Measurements from ENCODE around the gene MYBPC2.

The MYBPC2 gene

GRCh38 chr19:50417111-50418081, 15.3 kb upstream of the MYBPC2 start:
- no peak overlapping the region for H3K4me3 ChIP-seq (ENCODE audit: low read depth, low read length)
- no peak for DNase-seq (ENCODE audit: low read depth, low spot score)
- no peak for TF ChIP-seq CTCF (IDR thresholded peaks at IDR 0.05; ENCODE audit: low read depth, low read length)
- in situ Hi-C loops (cut with HindIII; ENCODE audit: low sequenced_read_pairs), result no loop called here

GRCh38 chr19:50418176-50419021, 14.3 kb upstream of the MYBPC2 start, which contains the start of gene SPIB:
SPIB (plus strand) TSS chr19:50418938; CDS start chr19:50418963, 25 bp downstream.
- DNase-seq (ENCODE audit: low read depth, low spot score), result no peak
- no peak within 1 kb of the TSS for H3K4me3 ChIP-seq (ENCODE audit: low read depth, low read length)
- in situ Hi-C loops (cut with HindIII; ENCODE audit: low sequenced_read_pairs), result no loop called here

DNA sequence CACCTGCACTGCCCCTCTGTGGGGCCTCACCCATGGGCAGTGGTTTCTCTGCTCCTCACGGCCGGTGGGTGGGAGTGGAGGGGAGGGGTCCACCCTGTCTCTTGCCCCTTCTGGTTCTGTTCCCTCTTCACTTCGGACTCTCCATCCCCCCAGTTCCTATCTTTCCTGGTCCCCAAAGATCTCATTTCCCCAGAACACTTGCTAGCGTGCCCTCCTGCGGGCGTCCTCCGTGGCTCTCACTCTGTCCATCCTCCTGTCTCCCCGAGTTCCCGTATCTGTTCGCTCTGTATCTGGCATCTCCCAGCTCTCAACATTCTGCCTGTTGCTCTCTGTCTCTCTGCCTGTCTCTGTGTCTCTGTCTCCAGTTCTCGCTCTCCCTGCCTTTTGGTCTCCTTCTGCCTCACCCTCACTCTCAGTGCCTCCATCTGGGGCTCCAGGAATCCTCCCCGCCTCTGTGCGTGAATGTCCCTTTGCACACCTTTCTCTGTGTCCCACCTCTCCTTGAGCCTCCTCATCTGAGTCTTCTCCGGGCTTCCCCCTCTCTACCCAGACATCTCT, 13.6 kb upstream of the MYBPC2 start:
- no peak overlapping the region for H3K4me3 ChIP-seq (ENCODE audit: low read depth, low read length)
- in situ Hi-C loops (cut with HindIII; ENCODE audit: low sequenced_read_pairs), result no loop called here
- DNase-seq (ENCODE audit: low read depth, low spot score), result no peak

More at GRCh38 chr19:50418176-50419021, 14.3 kb upstream of the MYBPC2 start, which contains the start of gene SPIB:
- no peak for TF ChIP-seq CTCF (IDR thresholded peaks at IDR 0.05; ENCODE audit: low read depth, low read length)

GRCh38 chr19:50419580-50420035, 13.1 kb upstream of the MYBPC2 start:
- no peak for DNase-seq (ENCODE audit: low read depth, low spot score)
- in situ Hi-C loops (cut with HindIII; ENCODE audit: low sequenced_read_pairs), result no loop called here
- TF ChIP-seq CTCF (IDR thresholded peaks at IDR 0.05; ENCODE audit: low read depth, low read length), result no peak
- no peak overlapping the region for H3K4me3 ChIP-seq (ENCODE audit: low read depth, low read length)

More for the DNA sequence above, 13.6 kb upstream of the MYBPC2 start:
- TF ChIP-seq CTCF (IDR thresholded peaks at IDR 0.05; ENCODE audit: low read depth, low read length), result no peak

- no peak for TF ChIP-seq CTCF (IDR thresholded peaks at IDR 0.05; ENCODE audit: low read depth, low read length)
- H3K4me3 ChIP-seq (ENCODE audit: low read depth, low read length), result no peak overlapping the region
- no peak for DNase-seq (ENCODE audit: low read depth, low spot score)
- in situ Hi-C loops (cut with HindIII; ENCODE audit: low sequenced_read_pairs), result no loop called here
Observed at GRCh38 chr19:50420127-50420526, 12.6 kb upstream of the MYBPC2 start.

DNA sequence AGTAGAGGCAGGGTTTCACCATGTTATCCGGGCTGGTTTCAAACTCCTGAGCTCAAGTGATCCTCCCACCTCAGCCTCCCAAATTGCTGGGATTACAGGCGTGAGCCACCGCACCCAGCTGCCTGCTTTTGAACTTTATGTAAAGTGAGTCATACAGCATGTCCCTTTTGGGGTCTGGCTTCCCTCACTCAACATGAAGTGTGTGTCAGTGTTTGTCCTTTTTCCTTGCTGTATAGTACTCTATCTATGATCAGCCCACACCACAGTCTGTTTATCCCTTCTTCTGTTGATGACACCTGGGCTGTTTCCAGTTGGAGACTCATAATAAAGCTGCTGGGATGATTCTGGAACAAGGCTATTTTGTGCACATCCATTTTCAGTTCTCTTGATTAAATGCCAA, 11.9 kb upstream of the MYBPC2 start:
- TF ChIP-seq CTCF (IDR thresholded peaks at IDR 0.05; ENCODE audit: low read depth, low read length), result no peak
- in situ Hi-C loops (cut with HindIII; ENCODE audit: low sequenced_read_pairs), result no loop called here
- no peak for DNase-seq (ENCODE audit: low read depth, low spot score)
- no peak overlapping the region for H3K4me3 ChIP-seq (ENCODE audit: low read depth, low read length)
